Neural progenitor cell (in vitro differentiated cells): ENCODE measurements around the gene NTM.

ENCODE experiments used
- CTCF ChIP-seq: fragments of 200-600 bp; sonication (generic); IDR thresholded peaks from 2 replicates; pipeline ENCODE4 v1.5.1; 2017; ENCODE audit warnings: antibody characterized with exemption, mild to moderate bottlenecking
- EZH2 ChIP-seq: fragments of 200-600 bp; sonication (generic); IDR thresholded peaks from 2 replicates; pipeline ENCODE4 v1.6.1; 2017; ENCODE audit warnings: antibody characterized with exemption, mild to moderate bottlenecking, moderate library complexity

DNA sequence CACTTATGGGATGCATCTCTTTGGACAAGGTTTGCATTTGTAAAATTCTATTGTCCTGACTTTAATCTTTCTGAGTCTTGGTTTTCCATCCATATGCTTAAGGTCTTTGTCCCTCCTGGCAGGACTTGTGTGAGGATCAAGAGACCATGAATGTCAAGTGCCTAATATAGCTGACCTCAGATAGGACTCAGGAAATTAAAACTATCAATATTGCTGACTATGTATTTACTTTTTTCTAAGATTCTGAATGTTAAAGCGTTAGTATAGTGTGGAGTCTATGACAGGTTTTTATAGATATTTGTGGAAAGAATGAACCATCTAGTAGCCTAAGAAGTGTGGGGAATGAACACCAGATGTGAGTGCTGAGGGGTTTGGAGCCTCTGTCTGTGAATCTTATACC lies 637.8 kb downstream of the NTM start:
- TF ChIP-seq CTCF = no peak
- TF ChIP-seq EZH2 = no peak
